HG02970 (cell line): ENCODE results near the gene PTPRM.

ENCODE experiments used
- ATAC-seq: cut with Tn5 transposase; IDR thresholded peaks from one replicate; pipeline ENCODE4 v1.9.1; 2021; ENCODE audit warnings: mild to moderate bottlenecking, moderate library complexity, moderate number of reproducible peaks; ENCODE audit not compliant: unreplicated experiment, low FRiP score

Gene PTPRM

GRCh38 chr18:7598167-7599047 lies 31.3 kb downstream of the PTPRM start:
- ATAC-seq: no peak

- no peak for ATAC-seq
Measured at GRCh38 chr18:7600036-7600435, 32.9 kb downstream of the PTPRM start.

- ATAC-seq: no peak
Measured at GRCh38 chr18:7600528-7601245, 33.6 kb downstream of the PTPRM start.

GRCh38 chr18:7601246-7601615 lies 34.1 kb downstream of the PTPRM start:
- ATAC-seq: no peak

GRCh38 chr18:7601936-7602335 lies 34.8 kb downstream of the PTPRM start:
- ATAC-seq: no peak

GRCh38 chr18:7603259-7604000 lies 36.3 kb downstream of the PTPRM start:
- no peak for ATAC-seq

GRCh38 chr18:7604361-7604760 lies 37.2 kb downstream of the PTPRM start:
- ATAC-seq: no peak

GRCh38 chr18:7605705-7606104 lies 38.6 kb downstream of the PTPRM start:
- no peak for ATAC-seq

- ATAC-seq: no peak
Measured at GRCh38 chr18:7607540-7608173, 40.5 kb downstream of the PTPRM start.

GRCh38 chr18:7608174-7608550 lies 41.0 kb downstream of the PTPRM start:
- ATAC-seq: no peak

- no peak for ATAC-seq
Measured at GRCh38 chr18:7608781-7609201, 41.7 kb downstream of the PTPRM start.

GRCh38 chr18:7609617-7610016 lies 42.5 kb downstream of the PTPRM start:
- no peak for ATAC-seq

GRCh38 chr18:7614042-7614441 lies 46.9 kb downstream of the PTPRM start:
- no peak for ATAC-seq

- no peak for ATAC-seq
Measured at GRCh38 chr18:7615840-7616239, 48.7 kb downstream of the PTPRM start.

- no peak for ATAC-seq
Measured at GRCh38 chr18:7616661-7617060, 49.5 kb downstream of the PTPRM start.

GRCh38 chr18:7617738-7618422 lies 50.8 kb downstream of the PTPRM start:
- no peak for ATAC-seq

GRCh38 chr18:7618891-7619442 lies 51.9 kb downstream of the PTPRM start:
- ATAC-seq: no peak

- no peak for ATAC-seq
Measured at GRCh38 chr18:7619676-7620075, 52.6 kb downstream of the PTPRM start.

GRCh38 chr18:7622721-7623120 lies 55.6 kb downstream of the PTPRM start:
- ATAC-seq: no peak

- no peak for ATAC-seq
Measured at GRCh38 chr18:7623681-7624080, 56.6 kb downstream of the PTPRM start.
